Fibroblast of mammary gland (primary cell): ENCODE data around the gene TRPM1.

ENCODE experiments used
- DNase-seq: peaks from one replicate; pipeline ENCODE4 v3.0.0-alpha.2; 2010; ENCODE audit warnings: low read depth
- H3K4me3 ChIP-seq: 2 replicates; pipeline ENCODE4 v1.5.1; 2011; ENCODE audit warnings: low read depth, mild to moderate bottlenecking, low read length, moderate library complexity; ENCODE audit not compliant: control insufficient read depth
- CTCF ChIP-seq: conservative IDR thresholded peaks from 2 replicates; pipeline ENCODE4 v1.5.1; 2011; ENCODE audit warnings: low read depth, low read length, inconsistent platforms; ENCODE audit not compliant: control insufficient read depth, insufficient read depth

TRPM1 gene

DNA sequence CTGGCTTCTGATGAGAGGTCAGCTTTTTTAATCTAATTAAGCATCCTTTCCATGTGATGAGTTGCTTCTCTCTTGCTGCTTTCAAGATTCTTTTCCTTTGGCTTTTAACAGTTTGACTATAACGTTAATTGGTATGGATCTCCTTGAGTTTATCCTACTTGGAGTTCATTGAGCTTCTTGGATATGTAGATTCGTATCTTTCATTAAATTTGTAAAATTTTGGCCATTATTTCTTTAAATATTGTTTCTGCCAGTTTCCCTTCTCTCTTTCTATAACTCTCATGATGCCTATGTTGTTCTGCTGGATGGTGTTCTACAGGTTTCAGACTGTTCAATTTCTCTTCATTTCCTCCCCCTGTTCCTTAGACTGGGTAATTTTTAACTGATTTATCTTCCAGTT, 89.1 kb downstream of the TRPM1 start:
- no peak for DNase-seq
- no peak for TF ChIP-seq CTCF
- no peak overlapping the region for H3K4me3 ChIP-seq

DNA sequence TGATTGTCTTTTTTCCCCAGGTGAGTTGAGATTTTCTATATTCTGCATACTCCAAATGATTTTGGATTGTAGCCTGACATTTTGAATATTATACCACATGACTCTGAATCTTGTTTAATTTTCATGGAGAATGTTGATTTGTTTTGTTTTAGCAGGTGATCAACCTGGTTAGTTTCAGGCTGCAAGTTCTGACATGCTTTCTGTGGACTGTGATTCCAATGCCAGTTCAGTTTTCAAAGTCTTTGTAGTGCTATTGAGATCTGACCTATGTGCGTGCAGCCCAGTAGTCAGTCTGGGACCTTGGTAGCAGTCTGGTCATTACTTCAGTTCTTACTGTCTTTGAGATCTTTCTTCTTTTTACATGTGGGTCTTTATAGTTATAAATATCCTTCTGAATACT, 91.5 kb downstream of the TRPM1 start:
- TF ChIP-seq CTCF = no peak
- H3K4me3 ChIP-seq = no peak overlapping the region
- no peak for DNase-seq

DNA sequence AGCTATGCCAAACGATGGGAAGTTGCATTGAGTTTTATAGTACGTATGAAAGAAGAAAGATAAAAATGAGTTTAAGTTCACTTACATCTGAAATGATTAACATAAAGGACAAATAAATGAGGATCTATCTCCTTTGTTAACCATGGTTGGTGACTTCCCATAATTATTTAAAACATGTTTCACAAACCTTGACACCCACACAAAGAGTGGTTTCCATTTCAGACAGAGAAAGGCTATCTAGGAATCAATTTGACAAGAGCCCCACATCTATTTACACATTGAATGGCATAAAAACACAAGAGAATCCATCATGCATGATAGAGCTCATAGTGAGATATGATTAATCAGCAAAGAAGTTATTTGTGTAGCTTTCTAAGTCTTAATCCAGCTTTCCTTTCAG, 95.9 kb downstream of the TRPM1 start:
- no peak for TF ChIP-seq CTCF
- no peak overlapping the region for H3K4me3 ChIP-seq
- no peak for DNase-seq

- DNase-seq = no peak
- no peak overlapping the region for H3K4me3 ChIP-seq
- TF ChIP-seq CTCF = no peak
Measured at GRCh38 chr15:31004220-31004733, 97.2 kb downstream of the TRPM1 start.

DNA sequence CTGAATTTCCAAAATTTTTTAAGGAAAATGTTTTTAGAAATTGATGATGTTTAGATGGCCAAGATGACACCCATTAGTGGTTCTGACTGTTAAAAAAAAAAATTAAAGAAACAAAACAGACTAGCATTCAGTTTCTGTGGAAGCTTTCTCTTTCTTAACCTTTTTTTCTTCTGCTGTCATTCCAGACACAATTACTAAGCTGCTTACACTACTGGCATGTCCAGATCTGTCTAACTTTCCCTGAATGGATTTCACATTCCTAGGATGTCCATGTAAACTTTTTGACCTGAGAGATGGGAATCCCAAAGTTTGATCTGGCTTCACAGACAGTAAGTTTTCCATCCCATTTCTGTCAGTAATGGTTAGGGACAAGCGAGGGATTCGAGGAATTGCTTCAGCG, 99.8 kb downstream of the TRPM1 start:
- no peak for TF ChIP-seq CTCF
- no peak for DNase-seq
- H3K4me3 ChIP-seq = no peak overlapping the region

DNA sequence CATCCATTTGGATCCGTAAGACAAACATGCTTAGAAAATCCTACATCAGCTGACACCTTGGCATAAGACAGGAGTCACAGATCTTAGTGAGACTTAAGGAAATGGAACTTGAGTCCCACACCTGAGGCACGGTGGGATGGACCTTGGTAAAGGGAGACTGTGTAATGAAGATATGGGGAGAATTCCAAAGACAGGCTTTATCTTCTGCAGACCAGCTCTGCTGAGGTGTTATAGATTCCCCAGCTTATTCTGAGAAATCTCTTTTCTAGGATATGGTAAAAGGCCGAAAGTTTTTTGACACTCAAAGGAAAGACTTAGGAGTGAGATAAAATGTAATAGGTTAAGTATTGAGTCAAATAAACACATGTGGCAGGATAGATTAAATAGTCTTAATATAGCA, 101.8 kb downstream of the TRPM1 start:
- no peak for DNase-seq
- no peak for TF ChIP-seq CTCF

GRCh38 chr15:30997270-30997669, 104.3 kb downstream of the TRPM1 start:
- TF ChIP-seq CTCF = no peak
- peak; percentile 5 for DNase-seq
- H3K4me3 ChIP-seq = no peak overlapping the region

More for the DNA sequence above, 101.8 kb downstream of the TRPM1 start:
- H3K4me3 ChIP-seq = no peak overlapping the region
